GM19455 (cell line): ENCODE results near the gene ATP13A3.

Source experiments
- ATAC-seq: cut with Tn5 transposase; IDR thresholded peaks from one replicate; pipeline ENCODE4 v1.9.1; 2021; ENCODE audit not compliant: unreplicated experiment

Gene ATP13A3

GRCh38 chr3:194476784-194477183 lies 10.0 kb downstream of the ATP13A3 start:
- no peak for ATAC-seq

GRCh38 chr3:194475978-194476377 lies 10.8 kb downstream of the ATP13A3 start:
- no peak for ATAC-seq

GRCh38 chr3:194475138-194475932 lies 11.5 kb downstream of the ATP13A3 start:
- no peak for ATAC-seq

GRCh38 chr3:194474675-194475074 lies 12.1 kb downstream of the ATP13A3 start:
- no peak for ATAC-seq

GRCh38 chr3:194472290-194472920 lies 14.4 kb downstream of the ATP13A3 start:
- ATAC-seq = no peak

- ATAC-seq = no peak
Measured at GRCh38 chr3:194471863-194472262, 14.9 kb downstream of the ATP13A3 start.

GRCh38 chr3:194470615-194471014 lies 16.2 kb downstream of the ATP13A3 start:
- no peak for ATAC-seq

GRCh38 chr3:194469977-194470376 lies 16.8 kb downstream of the ATP13A3 start:
- ATAC-seq = no peak

GRCh38 chr3:194468086-194468485 lies 18.7 kb downstream of the ATP13A3 start:
- ATAC-seq = no peak

- ATAC-seq = no peak
Measured at GRCh38 chr3:194466761-194467356, 19.9 kb downstream of the ATP13A3 start.

GRCh38 chr3:194465920-194466570 lies 20.8 kb downstream of the ATP13A3 start:
- no peak for ATAC-seq

GRCh38 chr3:194465246-194465645 lies 21.6 kb downstream of the ATP13A3 start:
- ATAC-seq = no peak

GRCh38 chr3:194464692-194465091 lies 22.1 kb downstream of the ATP13A3 start:
- ATAC-seq = no peak

GRCh38 chr3:194462936-194463335 lies 23.9 kb downstream of the ATP13A3 start:
- ATAC-seq = no peak

- no peak for ATAC-seq
Measured at GRCh38 chr3:194460566-194460965, 26.2 kb downstream of the ATP13A3 start.

- no peak for ATAC-seq
Measured at GRCh38 chr3:194458131-194458530, 28.7 kb downstream of the ATP13A3 start.

- no peak for ATAC-seq
Measured at GRCh38 chr3:194455481-194455880, 31.3 kb downstream of the ATP13A3 start.

- no peak for ATAC-seq
Measured at GRCh38 chr3:194450341-194450740, 36.5 kb downstream of the ATP13A3 start.

- ATAC-seq = no peak
Measured at GRCh38 chr3:194449913-194450312, 36.9 kb downstream of the ATP13A3 start.

- no peak for ATAC-seq
Measured at GRCh38 chr3:194447657-194448056, 39.1 kb downstream of the ATP13A3 start.

GRCh38 chr3:194447161-194447560 lies 39.6 kb downstream of the ATP13A3 start:
- no peak for ATAC-seq

- no peak for ATAC-seq
Measured at GRCh38 chr3:194446754-194447153, 40.0 kb downstream of the ATP13A3 start.
